Measurements from ENCODE around the gene CHSY3.

- no peak for TF ChIP-seq POLR2A (IDR thresholded peaks at IDR 0.05; ENCODE audit: low read length)
- TF ChIP-seq GATA1 (IDR thresholded peaks at IDR 0.05; ENCODE audit: low read depth, low read length), result no peak
Observed at GRCh38 chr5:130135506-130135905, 231.2 kb downstream of the CHSY3 start.
